GM19397 (cell line): ENCODE results near the gene GAD2.

Experiments
- ATAC-seq: cut with Tn5 transposase; IDR thresholded peaks from one replicate; pipeline ENCODE4 v1.9.1; 2021; ENCODE audit warnings: mild to moderate bottlenecking, moderate library complexity; ENCODE audit not compliant: unreplicated experiment

GAD2 gene

GRCh38 chr10:26216585-26217395, at the start of gene GAD2:
Gene GAD2 (plus strand): TSS chr10:26216774. CDS start chr10:26216810, 36 bp downstream.
- ATAC-seq = no peak

- no peak for ATAC-seq
Measured at GRCh38 chr10:26169466-26169865, 47.1 kb upstream of the GAD2 start.

GRCh38 chr10:26172131-26172530, 44.4 kb upstream of the GAD2 start:
- ATAC-seq = no peak

GRCh38 chr10:26173837-26174236, 42.7 kb upstream of the GAD2 start:
- no peak for ATAC-seq

- no peak for ATAC-seq
Measured at GRCh38 chr10:26177341-26177740, 39.2 kb upstream of the GAD2 start.

GRCh38 chr10:26194275-26194674, 22.3 kb upstream of the GAD2 start:
- no peak for ATAC-seq

GRCh38 chr10:26197248-26197647, 19.3 kb upstream of the GAD2 start:
- ATAC-seq = no peak

- ATAC-seq = no peak
Measured at GRCh38 chr10:26198119-26198518, 18.5 kb upstream of the GAD2 start.

GRCh38 chr10:26199841-26200240, 16.7 kb upstream of the GAD2 start:
- no peak for ATAC-seq

GRCh38 chr10:26205223-26205622, 11.4 kb upstream of the GAD2 start:
- ATAC-seq = no peak

GRCh38 chr10:26211781-26212444, 4.7 kb upstream of the GAD2 start:
- no peak for ATAC-seq

GRCh38 chr10:26212511-26212910, 4.1 kb upstream of the GAD2 start:
- ATAC-seq = no peak

- ATAC-seq = no peak
Measured at GRCh38 chr10:26213157-26213800, 3.3 kb upstream of the GAD2 start.

GRCh38 chr10:26214004-26214403, 2.6 kb upstream of the GAD2 start:
- no peak for ATAC-seq

- no peak for ATAC-seq
Measured at GRCh38 chr10:26214551-26215395, 1.8 kb upstream of the GAD2 start.

- no peak for ATAC-seq
Measured at GRCh38 chr10:26215396-26215934, 1.1 kb upstream of the GAD2 start.

GRCh38 chr10:26215935-26216584, 514 bp upstream of the GAD2 start:
- no peak for ATAC-seq

- ATAC-seq = no peak
Measured at GRCh38 chr10:26217396-26218086, 967 bp downstream of the GAD2 start.

GRCh38 chr10:26219676-26220075, 3.1 kb downstream of the GAD2 start:
- ATAC-seq = no peak

GRCh38 chr10:26220901-26221300, 4.3 kb downstream of the GAD2 start:
- no peak for ATAC-seq
